IPS-NIHi11 (cell line): ENCODE data around the gene RHBDD3.
A peak's percentile ranks its signal among the peaks of the same experiment; 100 is the strongest.

Experiments used
- DNase-seq: peaks from one replicate; pipeline ENCODE4 v3.0.0; 2012; ENCODE audit warnings: mixed read lengths, low spot score

RHBDD3 gene

DNA sequence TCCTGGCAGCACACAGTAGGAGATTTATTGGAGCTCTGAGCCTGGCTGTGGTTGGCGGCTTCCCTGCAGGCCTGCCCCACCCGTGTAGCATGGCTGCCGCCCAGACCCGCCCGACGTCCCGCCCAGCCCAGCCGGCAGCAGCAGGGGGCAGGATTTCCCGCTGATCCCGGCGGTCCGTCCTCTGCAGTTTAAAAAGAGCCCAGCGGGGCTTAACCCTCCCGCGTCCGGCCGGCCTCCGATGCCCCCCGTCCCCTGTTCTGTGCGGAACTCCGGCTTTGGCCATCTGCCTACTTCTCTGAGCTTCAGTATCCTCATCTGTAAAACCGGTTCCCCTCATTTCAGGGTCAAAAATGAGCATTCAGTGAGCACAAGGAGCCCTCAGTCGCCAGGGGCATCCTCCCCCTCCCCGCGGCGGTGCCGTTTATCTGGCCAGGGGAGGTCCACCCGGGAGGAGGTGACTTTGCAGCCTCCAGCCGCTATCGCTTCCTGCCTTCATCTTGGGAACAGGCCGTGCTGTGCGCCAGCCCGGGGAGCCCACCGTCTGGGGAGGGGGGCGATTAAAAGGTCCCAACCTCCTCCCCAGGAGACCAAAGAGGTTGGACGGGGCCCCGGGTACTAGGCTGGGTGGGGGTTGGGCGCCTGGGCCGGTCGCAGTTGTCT lies 38.5 kb upstream of the RHBDD3 start, which contains the start of gene GAS2L1:
TSS of gene GAS2L1 (plus strand) at position 476 of the 660 bp plus-strand sequence. CDS start 1,456 bp downstream, outside the sequence.
- DNase-seq, result peak; percentile 82

DNA sequence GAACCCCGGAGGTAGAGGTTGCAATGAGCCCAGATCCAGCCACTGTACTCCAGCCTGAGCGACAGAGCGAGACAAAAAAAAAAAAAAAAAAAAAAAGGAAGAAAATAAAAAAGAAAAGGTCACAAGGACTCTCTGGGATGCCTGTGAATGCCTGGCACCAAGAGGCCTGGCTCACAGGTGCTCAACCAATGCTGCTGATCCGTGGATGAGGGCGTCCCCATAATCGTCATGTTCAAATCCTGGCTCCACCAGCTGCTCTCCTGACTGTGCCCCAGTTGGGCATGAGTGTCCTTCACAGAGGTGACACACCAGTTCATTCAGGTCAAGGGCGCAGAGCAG lies 38.0 kb upstream of the RHBDD3 start:
- no peak for DNase-seq

DNA sequence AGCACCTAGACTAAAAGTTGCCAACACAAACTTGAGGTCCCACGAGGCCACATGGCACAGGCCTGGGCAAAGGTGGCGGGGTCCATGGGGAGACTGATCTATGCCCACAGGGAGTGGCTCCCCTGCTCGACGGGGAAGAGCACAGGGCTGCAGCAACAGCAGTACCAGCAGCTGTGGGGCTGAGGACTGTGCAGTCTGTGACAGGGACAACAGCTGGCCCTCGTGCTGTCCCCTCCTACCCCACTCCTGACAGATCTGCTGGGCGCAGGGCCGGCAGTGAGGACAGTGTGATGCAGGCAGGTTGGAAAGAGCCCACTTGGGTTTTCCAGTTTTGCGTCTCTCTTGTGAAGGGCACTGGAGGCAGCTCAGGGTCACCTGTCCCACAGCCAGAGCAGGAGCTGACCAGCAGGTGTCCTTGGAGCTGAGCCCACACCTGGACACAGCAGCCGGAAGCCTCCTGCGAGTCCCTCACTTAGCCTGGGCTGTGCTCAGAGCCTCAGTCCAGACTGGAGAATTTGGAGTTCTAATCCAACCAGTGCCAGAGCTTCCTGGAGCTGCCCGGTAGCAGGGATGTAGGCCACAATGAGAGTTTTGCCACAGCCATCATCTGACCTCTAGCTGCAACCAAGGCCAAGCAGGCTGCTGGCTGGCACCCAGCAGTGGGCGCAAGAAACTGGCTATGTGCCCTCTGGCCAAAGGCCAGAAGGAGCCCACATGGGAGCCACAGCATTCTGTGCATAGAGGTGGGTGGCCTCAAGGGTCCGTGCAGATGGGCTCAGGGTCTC lies 35.1 kb upstream of the RHBDD3 start:
- no peak for DNase-seq

- no peak for DNase-seq
Measured at GRCh38 chr22:29302402-29302680, 34.6 kb upstream of the RHBDD3 start.

GRCh38 chr22:29301716-29302401 lies 34.1 kb upstream of the RHBDD3 start:
- no peak for DNase-seq

GRCh38 chr22:29300807-29301601 lies 33.2 kb upstream of the RHBDD3 start:
- no peak for DNase-seq

GRCh38 chr22:29300467-29300806 lies 32.7 kb upstream of the RHBDD3 start:
- DNase-seq, result no peak

DNA sequence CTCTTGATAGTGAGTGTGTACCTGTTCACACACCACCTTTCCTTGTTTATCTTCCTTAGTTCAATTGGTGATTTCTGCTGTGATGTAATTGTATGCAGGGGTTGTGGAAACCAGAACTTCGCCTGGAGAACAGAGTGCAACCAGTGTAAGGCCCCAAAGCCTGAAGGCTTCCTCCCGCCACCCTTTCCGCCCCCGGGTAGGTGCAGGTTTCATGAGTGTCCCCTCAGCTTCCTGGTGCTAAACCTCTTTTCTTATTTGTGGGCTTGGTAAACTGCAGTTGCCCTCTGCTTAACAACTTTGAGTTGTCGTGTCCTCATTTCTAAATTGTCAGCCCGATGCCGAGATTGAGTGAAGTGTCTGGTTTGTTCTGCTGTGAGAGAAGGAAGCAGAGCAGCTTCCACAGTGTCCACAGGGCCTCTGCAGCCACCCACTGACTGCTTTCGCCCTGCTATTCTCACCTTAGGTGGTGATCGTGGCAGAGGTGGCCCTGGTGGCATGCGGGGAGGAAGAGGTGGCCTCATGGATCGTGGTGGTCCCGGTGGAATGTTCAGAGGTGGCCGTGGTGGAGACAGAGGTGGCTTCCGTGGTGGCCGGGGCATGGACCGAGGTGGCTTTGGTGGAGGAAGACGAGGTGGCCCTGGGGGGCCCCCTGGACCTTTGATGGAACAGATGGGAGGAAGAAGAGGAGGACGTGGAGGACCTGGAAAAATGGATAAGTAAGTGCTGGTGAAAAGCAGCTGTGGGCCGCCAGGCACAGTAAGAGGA lies 31.5 kb upstream of the RHBDD3 start:
- DNase-seq, result no peak

DNA sequence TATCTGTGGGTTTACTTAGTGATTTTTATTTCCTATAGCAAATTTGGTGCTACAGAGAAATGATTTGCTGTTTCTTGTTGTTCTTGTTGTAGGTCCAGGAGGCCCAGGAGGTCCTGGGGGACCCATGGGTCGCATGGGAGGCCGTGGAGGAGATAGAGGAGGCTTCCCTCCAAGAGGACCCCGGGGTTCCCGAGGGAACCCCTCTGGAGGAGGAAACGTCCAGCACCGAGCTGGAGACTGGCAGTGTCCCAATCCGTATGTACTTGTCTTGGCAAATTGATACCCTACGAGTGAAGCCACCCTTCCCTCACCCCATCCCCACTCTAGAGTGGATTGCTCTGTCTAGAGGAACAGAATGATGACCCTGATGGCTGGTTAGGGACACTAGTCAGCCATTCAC lies 30.9 kb upstream of the RHBDD3 start:
- no peak for DNase-seq

DNA sequence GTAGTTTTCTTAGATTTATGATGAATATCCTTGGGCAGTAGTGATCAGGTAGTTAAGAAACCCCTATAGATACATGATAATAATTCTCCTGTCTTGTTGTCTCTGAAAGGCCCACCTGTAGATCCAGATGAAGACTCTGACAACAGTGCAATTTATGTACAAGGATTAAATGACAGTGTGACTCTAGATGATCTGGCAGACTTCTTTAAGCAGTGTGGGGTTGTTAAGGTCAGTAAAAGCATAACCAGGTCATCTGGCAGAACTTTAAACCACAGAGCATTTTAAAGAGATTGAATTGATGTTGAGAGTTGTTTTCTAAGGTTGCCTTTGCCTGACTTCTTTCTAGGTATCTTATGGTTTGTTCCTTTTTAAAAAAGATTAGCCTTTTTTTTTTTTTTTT lies 24.6 kb upstream of the RHBDD3 start:
- no peak for DNase-seq

DNA sequence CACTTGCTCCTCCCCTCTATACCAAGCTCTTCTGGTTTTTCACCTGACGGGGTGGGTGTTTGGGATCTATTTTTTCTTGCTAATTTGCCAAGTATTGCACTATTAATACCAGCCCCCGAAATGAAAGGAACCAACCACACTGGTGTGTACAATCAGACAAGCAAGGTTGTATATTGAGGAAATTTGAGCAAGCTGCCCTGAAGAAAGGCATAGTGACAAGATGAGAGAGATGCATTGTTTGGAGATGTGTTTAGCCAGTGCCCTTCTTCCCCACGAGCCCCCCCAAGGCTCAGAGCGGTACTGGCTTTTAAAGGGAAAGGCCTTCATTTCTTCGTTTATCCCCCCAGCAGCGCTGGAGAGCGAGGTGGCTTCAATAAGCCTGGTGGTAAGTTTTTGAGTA lies 23.4 kb upstream of the RHBDD3 start:
- DNase-seq, result no peak

- no peak for DNase-seq
Measured at GRCh38 chr22:29290061-29290460, 22.3 kb upstream of the RHBDD3 start.

DNA sequence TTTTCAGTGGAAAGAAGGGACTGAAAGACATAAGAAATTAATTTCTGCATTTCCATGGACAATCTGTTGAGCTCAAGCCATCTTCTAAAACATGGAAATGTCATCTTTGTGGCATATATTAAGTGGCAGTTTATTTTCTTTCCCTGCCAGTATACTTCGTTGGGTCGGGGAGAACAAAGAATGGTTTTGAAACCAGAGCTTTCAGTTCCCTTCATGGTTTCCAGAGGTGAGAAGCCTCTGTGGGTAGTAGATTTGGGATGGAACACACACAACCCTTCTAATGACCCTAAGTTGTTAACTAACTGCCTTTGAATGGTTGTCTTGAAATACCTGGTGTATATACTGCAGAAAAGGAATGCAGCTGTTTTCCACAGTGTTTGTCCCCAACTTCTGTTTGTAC lies 21.1 kb upstream of the RHBDD3 start:
- DNase-seq, result no peak

DNA sequence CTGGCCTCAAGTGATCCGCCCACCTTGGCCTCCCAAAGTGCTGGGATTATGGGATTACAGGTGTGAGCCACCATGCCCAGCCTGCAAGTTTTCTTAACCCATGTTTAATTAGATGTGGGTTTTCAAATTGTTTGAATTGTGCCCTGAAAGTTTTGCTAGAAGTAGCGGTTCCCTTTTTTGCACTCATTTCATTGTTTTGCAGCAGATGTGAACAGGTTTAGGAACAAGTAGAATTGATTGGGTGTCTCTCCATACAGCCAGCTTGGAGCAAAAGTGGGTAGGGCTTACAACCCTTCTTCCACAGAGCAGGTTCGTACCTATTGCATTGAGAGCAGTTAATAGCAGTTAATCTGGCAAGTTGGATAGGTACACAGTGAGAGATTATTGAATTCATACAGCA lies 16.4 kb upstream of the RHBDD3 start:
- DNase-seq, result no peak

DNA sequence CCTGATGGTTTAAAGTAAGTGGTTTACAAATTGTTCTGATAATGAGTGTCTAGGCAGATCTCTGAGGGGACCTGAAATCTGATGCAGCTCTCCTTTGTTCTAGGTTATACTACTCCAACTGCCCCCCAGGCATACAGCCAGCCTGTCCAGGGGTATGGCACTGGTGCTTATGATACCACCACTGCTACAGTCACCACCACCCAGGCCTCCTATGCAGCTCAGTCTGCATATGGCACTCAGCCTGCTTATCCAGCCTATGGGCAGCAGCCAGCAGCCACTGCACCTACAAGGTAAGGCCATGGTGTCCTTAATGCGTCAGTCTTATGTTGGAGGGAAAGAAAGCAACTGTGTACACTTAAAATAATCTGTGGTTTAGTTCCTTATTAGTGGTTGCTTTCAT lies 10.1 kb upstream of the RHBDD3 start:
- DNase-seq, result no peak

DNA sequence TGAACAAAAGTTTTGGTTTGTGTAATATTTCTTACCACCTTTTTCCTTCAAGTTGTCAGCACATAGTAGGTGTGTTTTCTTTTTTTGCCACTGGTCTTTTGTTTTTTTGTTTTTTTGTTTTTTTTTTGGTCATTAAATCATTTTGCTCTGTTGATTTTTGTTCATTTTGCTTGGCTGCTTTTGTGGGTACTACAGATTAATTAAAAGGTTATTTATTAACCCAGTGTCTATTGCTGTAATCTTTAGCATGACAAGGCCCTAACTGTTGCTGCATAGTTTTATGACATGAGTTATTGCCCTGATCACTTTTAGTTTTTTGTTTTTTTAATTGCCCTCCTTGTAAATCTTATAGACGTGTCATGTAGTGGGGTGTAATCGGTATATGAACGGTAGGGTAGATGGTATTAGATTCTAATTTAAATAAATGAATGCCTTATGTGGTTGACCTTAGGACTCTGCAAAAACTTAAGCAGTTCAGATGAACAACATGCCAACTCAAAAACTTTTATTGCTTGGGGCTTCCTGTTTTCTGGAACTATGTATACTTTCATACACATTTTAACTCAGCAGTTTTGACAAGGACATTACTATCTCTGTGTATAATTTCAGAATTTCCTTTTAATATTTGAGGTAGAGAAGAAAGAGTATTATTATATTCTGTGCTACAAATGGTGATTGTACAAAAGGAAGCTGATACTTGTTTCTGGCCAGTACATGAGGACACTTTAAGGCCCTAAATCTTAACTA lies 8.2 kb upstream of the RHBDD3 start:
- DNase-seq, result no peak

GRCh38 chr22:29275167-29275566 lies 7.4 kb upstream of the RHBDD3 start:
- no peak for DNase-seq

- no peak for DNase-seq
Measured at GRCh38 chr22:29272624-29273023, 4.8 kb upstream of the RHBDD3 start.

GRCh38 chr22:29270475-29271271 lies 2.9 kb upstream of the RHBDD3 start:
- DNase-seq, result no peak

GRCh38 chr22:29269731-29270474 lies 2.1 kb upstream of the RHBDD3 start:
- DNase-seq, result no peak
